ENCODE results near the gene COP1. TPM values are rescaled to one million over a fixed set of nuclear protein-coding genes. Genes with fewer than 3 reads are reported as not detected.

The COP1 gene
- total and polyA plus RNA-seq, 2 of the 13 experiments (the other 11 are each of a cell fraction or from before 2014, with no cell fraction given) = 20.5 to 51.3 TPM

DNA sequence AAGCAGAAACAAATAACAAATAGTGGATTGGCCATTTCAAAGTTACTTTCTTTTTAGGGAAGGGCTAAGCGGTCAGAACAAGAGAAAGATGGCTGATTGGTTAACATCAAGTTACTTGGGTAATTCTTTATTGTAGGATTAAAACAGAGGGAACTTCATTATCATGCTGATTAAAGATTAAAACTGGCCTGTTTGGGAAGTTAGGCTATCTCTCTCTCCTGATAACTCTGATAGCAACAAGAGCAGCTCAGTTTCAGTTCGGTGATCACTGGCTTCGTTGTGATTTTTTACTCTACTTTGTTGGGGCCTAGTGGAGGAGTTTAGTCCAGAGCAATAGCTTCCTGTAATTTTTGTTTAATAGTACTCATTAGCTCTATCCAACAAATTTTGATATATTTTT is 20.5 kb upstream of the COP1 start:
- no peaks in the 10 kb centered on the region for H3K9me3 ChIP-seq (ENCODE audit: low read length)
- H3K36me3 ChIP-seq (replicated peaks in 1 of 2; ENCODE audit: control insufficient read depth in 1 of 2, insufficient read depth in 2 of 2, low read length in 2 of 2) = no peaks in the 10 kb centered on the region
- no peaks in the 10 kb centered on the region for H4K20me1 ChIP-seq (ENCODE audit: insufficient read depth, low read length)
- no peak for ATAC-seq
- H3K4me1 ChIP-seq (ENCODE audit: insufficient read depth, low read length) = peaks cover 13% of the 10 kb centered on the region
- no peak overlapping the region for H3K9ac ChIP-seq (ENCODE audit: insufficient read depth, low read depth, low read length)
- in situ Hi-C loops (cut with HindIII; ENCODE audit: extremely low pct_ligation_motif_present, low pct_unique_long_range_greater_than_20kb) = no loop called here
- intact Hi-C loops (cut with micrococcal nuclease; ENCODE audit: unreplicated experiment) = no loop called here
- ChIA-PET POLR2A (interaction anchor here (1.8 kb wide), 1 partner anchor 20 kb away, joined by 5 read pairs; no protein-coding TSS in a partner anchor), CTCF (ENCODE audit: low intra/inter-chr PET ratio, low total read pairs) (no interaction called here)
- no peaks in the 10 kb centered on the region for H3K79me2 ChIP-seq (ENCODE audit: insufficient read depth, low read length)
- H3K27ac ChIP-seq (ENCODE audit: extremely low read length, insufficient read depth, low read length) = no peak overlapping the region
- TF ChIP-seq, protein P1, sequence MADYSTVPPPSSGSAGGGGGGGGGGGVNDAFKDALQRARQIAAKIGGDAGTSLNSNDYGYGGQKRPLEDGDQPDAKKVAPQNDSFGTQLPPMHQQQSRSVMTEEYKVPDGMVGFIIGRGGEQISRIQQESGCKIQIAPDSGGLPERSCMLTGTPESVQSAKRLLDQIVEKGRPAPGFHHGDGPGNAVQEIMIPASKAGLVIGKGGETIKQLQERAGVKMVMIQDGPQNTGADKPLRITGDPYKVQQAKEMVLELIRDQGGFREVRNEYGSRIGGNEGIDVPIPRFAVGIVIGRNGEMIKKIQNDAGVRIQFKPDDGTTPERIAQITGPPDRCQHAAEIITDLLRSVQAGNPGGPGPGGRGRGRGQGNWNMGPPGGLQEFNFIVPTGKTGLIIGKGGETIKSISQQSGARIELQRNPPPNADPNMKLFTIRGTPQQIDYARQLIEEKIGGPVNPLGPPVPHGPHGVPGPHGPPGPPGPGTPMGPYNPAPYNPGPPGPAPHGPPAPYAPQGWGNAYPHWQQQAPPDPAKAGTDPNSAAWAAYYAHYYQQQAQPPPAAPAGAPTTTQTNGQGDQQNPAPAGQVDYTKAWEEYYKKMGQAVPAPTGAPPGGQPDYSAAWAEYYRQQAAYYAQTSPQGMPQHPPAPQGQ (CRISPR knock-in tag; IDR thresholded peaks at IDR 0.05; ENCODE audit: borderline replicate concordance) = no peak
- TF ChIP-seq ZNF816 (CRISPR knock-in tag; IDR thresholded peaks at IDR 0.05; ENCODE audit: borderline replicate concordance) = no peak
- TF ChIP-seq KLF11 (CRISPR knock-in tag; IDR thresholded peaks at IDR 0.05) = no peak
- TF ChIP-seq, protein P2, sequence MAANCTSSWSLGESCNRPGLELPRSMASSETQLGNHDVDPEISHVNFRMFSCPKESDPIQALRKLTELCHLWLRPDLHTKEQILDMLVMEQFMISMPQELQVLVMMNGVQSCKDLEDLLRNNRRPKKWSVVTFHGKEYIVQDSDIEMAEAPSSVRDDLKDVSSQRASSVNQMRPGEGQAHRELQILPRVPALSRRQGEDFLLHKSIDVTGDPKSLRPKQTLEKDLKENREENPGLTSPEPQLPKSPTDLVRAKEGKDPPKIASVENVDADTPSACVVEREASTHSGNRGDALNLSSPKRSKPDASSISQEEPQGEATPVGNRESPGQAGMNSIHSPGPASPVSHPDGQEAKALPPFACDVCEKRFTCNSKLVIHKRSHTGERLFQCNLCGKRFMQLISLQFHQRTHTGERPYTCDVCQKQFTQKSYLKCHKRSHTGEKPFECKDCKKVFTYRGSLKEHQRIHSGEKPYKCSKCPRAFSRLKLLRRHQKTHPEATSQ (CRISPR knock-in tag; IDR thresholded peaks at IDR 0.05; ENCODE audit: borderline replicate concordance) = no peak
- TF ChIP-seq HDAC1 (CRISPR knock-in tag; IDR thresholded peaks at IDR 0.05) = no peak
- no peak for TF ChIP-seq ZBTB38 (CRISPR knock-in tag; IDR thresholded peaks at IDR 0.05)
- TF ChIP-seq HOXA9 (CRISPR knock-in tag; IDR thresholded peaks at IDR 0.05; ENCODE audit: borderline replicate concordance) = no peak
- TF ChIP-seq ZNF235 (CRISPR knock-in tag; IDR thresholded peaks at IDR 0.05; ENCODE audit: borderline replicate concordance) = no peak
- no peak for TF ChIP-seq ZBTB7B (CRISPR knock-in tag; IDR thresholded peaks at IDR 0.05)
- no peak for TF ChIP-seq PHF5A (CRISPR knock-in tag; IDR thresholded peaks at IDR 0.05; ENCODE audit: low read depth, unreplicated experiment)
- no peak for TF ChIP-seq ATF7 (IDR thresholded peaks at IDR 0.05)
- no peak for TF ChIP-seq ATF7 (CRISPR knock-in tag; IDR thresholded peaks at IDR 0.05)
- TF ChIP-seq ZNF790 (CRISPR knock-in tag; IDR thresholded peaks at IDR 0.05; ENCODE audit: borderline replicate concordance) = no peak
- no peak overlapping the region for H2AFZ ChIP-seq (ENCODE audit: low read length)
- BruUV-seq (replicated peaks) = no TSS peak
- no peak overlapping the region for H3K4me3 ChIP-seq (replicated peaks in 1 of 3; ENCODE audit: insufficient read depth in 1 of 3, low read depth in 2 of 3, low read length in 3 of 3)
- WGBS (ENCODE audit: low lambda C conversion rate) = 55% methylated on average over 3 of the region's 3 CpGs
- FAIRE-seq = no peak
- no peak for DNase-seq (ENCODE audit: low spot score)
- no peaks in the 10 kb centered on the region for H3K27me3 ChIP-seq (ENCODE audit: control insufficient read depth in 1 of 2, insufficient read depth in 2 of 2, low read length in 2 of 2)
- H3K4me2 ChIP-seq (ENCODE audit: low read depth, low read length) = peak overlapping the region; percentile 20

Measured in HepG2 (cell line).